Large intestine (tissue), 3 donors: ENCODE measurements around the gene AMFR. TPM values are rescaled to one million over a fixed set of nuclear protein-coding genes. Genes with fewer than 3 reads are reported as not detected.

Experiments
- DNase-seq, 2 donors: peaks; one replicate each; pipeline versions ENCODE4 v3.0.0 to v3.0.0-alpha.2; 2013
- H3K27ac ChIP-seq: one replicate; pipeline ENCODE4 v1.5.1; 2013; ENCODE audit warnings: low read length
- H3K27me3 ChIP-seq: 2 replicates; pipeline ENCODE4 v1.6.1; 2013; ENCODE audit warnings: low read length; ENCODE audit not compliant: control insufficient read depth, insufficient read depth
- H3K36me3 ChIP-seq: 2 replicates; pipeline ENCODE4 v1.6.1; 2013; ENCODE audit warnings: low read length; ENCODE audit not compliant: control insufficient read depth, insufficient read depth
- H3K4me1 ChIP-seq: one replicate; pipeline ENCODE4 v1.6.1; 2013; ENCODE audit warnings: low read length; ENCODE audit not compliant: control insufficient read depth, insufficient read depth
- H3K4me3 ChIP-seq: one replicate; pipeline ENCODE4 v1.5.1; 2013; ENCODE audit warnings: low read length
- H3K9me3 ChIP-seq: one replicate; pipeline ENCODE4 v1.6.1; 2013; ENCODE audit warnings: mild to moderate bottlenecking, low read depth, low read length, moderate library complexity; ENCODE audit not compliant: control insufficient read depth
- WGBS: methylation state at CpG from one replicate; pipeline ENCODE4 v1.1.5; 2013; ENCODE audit warnings: low lambda C conversion rate; ENCODE audit not compliant: insufficient coverage; 5-methylcytosine and 5-hydroxymethylcytosine counted together
- polyA plus RNA-seq: library from polyadenylated mRNA; unstranded; fragments of 120-200 nt; gene quantifications from one replicate; pipeline ENCODE4 v1.2.1, GENCODE V29; 2013

The AMFR gene
- polyA plus RNA-seq, 1 donor: 85.9 TPM

- H3K27ac ChIP-seq: no peak overlapping the region
- no peaks in the 10 kb centered on the region for H3K27me3 ChIP-seq
- no peaks in the 10 kb centered on the region for H3K9me3 ChIP-seq
- no peaks in the 10 kb centered on the region for H3K36me3 ChIP-seq
- WGBS: no CpG with 5 or more reads among the region's 17 CpGs
- H3K4me1 ChIP-seq: no peaks in the 10 kb centered on the region
- no peak overlapping the region for H3K4me3 ChIP-seq
- no peak for DNase-seq
Measured at GRCh38 chr16:56340864-56341365, 84.4 kb downstream of the AMFR start.

GRCh38 chr16:56340416-56340815 is 84.9 kb downstream of the AMFR start:
- H3K36me3 ChIP-seq: no peaks in the 10 kb centered on the region
- no peak for DNase-seq
- WGBS: no CpG with 5 or more reads among the region's 23 CpGs

GRCh38 chr16:56339431-56340195 is 85.7 kb downstream of the AMFR start:
- no peaks in the 10 kb centered on the region for H3K9me3 ChIP-seq
- WGBS: no CpG with 5 or more reads among the region's 17 CpGs
- no peak overlapping the region for H3K4me3 ChIP-seq
- no peaks in the 10 kb centered on the region for H3K4me1 ChIP-seq
- no peak for DNase-seq
- no peaks in the 10 kb centered on the region for H3K36me3 ChIP-seq
- H3K27me3 ChIP-seq: no peaks in the 10 kb centered on the region
- no peak overlapping the region for H3K27ac ChIP-seq

More at GRCh38 chr16:56340416-56340815, 84.9 kb downstream of the AMFR start:
- Histone ChIP-seq H3K4me1 (no peaks in the 10 kb centered on the region), H3K4me3 (no peak overlapping the region), H3K27ac (no peak overlapping the region), H3K27me3 (no peaks in the 10 kb centered on the region), H3K9me3 (no peaks in the 10 kb centered on the region)

- H3K36me3 ChIP-seq: no peaks in the 10 kb centered on the region
- no CpG with 5 or more reads among the region's 17 CpGs for WGBS
- H3K27me3 ChIP-seq: no peaks in the 10 kb centered on the region
- no peaks in the 10 kb centered on the region for H3K9me3 ChIP-seq
- no peak overlapping the region for H3K27ac ChIP-seq
- no peak for DNase-seq
- H3K4me3 ChIP-seq: no peak overlapping the region
- no peaks in the 10 kb centered on the region for H3K4me1 ChIP-seq
Measured at GRCh38 chr16:56338566-56339318, 86.6 kb downstream of the AMFR start.

- Histone ChIP-seq H3K27ac (no peak overlapping the region), H3K4me1 (no peaks in the 10 kb centered on the region), H3K27me3 (no peaks in the 10 kb centered on the region), H3K4me3 (no peak overlapping the region), H3K36me3 (no peaks in the 10 kb centered on the region), H3K9me3 (no peaks in the 10 kb centered on the region)
- no peak for DNase-seq
- WGBS: no CpG with 5 or more reads among the region's 11 CpGs
Measured at GRCh38 chr16:56337858-56338325, 87.5 kb downstream of the AMFR start.

- no peak for DNase-seq
- Histone ChIP-seq H3K4me1 (no peaks in the 10 kb centered on the region), H3K4me3 (no peak overlapping the region), H3K36me3 (no peaks in the 10 kb centered on the region), H3K27me3 (no peaks in the 10 kb centered on the region), H3K27ac (no peak overlapping the region), H3K9me3 (no peaks in the 10 kb centered on the region)
- WGBS: no CpG with 5 or more reads among the region's 11 CpGs
Measured at GRCh38 chr16:56337131-56337857, 88.1 kb downstream of the AMFR start.

- WGBS: no CpG with 5 or more reads among the region's 21 CpGs
- H3K4me3 ChIP-seq: no peak overlapping the region
- no peaks in the 10 kb centered on the region for H3K36me3 ChIP-seq
- DNase-seq: no peak
- H3K27me3 ChIP-seq: no peaks in the 10 kb centered on the region
- H3K27ac ChIP-seq: no peak overlapping the region
- H3K4me1 ChIP-seq: no peaks in the 10 kb centered on the region
- no peaks in the 10 kb centered on the region for H3K9me3 ChIP-seq
Measured at GRCh38 chr16:56336711-56337110, 88.6 kb downstream of the AMFR start.

GRCh38 chr16:56336071-56336688 is 89.2 kb downstream of the AMFR start:
- Histone ChIP-seq H3K9me3 (no peaks in the 10 kb centered on the region), H3K36me3 (no peaks in the 10 kb centered on the region), H3K27me3 (no peaks in the 10 kb centered on the region), H3K4me3 (no peak overlapping the region), H3K27ac (no peak overlapping the region), H3K4me1 (no peaks in the 10 kb centered on the region)
- DNase-seq: no peak
- no CpG with 5 or more reads among the region's 8 CpGs for WGBS

- WGBS: no CpG with 5 or more reads among the region's 9 CpGs
- no peak for DNase-seq
- Histone ChIP-seq H3K27me3 (no peaks in the 10 kb centered on the region), H3K9me3 (no peaks in the 10 kb centered on the region), H3K27ac (no peak overlapping the region), H3K36me3 (no peaks in the 10 kb centered on the region), H3K4me1 (no peaks in the 10 kb centered on the region), H3K4me3 (no peak overlapping the region)
Measured at GRCh38 chr16:56334761-56335160, 90.6 kb downstream of the AMFR start.
